Mesendoderm (in vitro differentiated cells): ENCODE results near the gene CCDC88A.

ENCODE experiments used
- DNase-seq: peaks from one replicate; pipeline ENCODE4 v3.0.0; 2013
- H2AK5ac ChIP-seq: 2 replicates; pipeline ENCODE4 v1.6.1; 2013; ENCODE audit warnings: low read length, inconsistent platforms
- H2BK120ac ChIP-seq: 2 replicates; pipeline ENCODE4 v1.6.1; 2013; ENCODE audit warnings: low read depth, mild to moderate bottlenecking, low read length, moderate library complexity, mixed read lengths
- H2BK15ac ChIP-seq: replicated peaks from 2 replicates; pipeline ENCODE4 v1.6.1; 2013; ENCODE audit warnings: low read depth, mild to moderate bottlenecking, moderate library complexity
- H2BK5ac ChIP-seq: 2 replicates; pipeline ENCODE4 v1.6.1; 2013; ENCODE audit warnings: low read length, inconsistent platforms
- H3K18ac ChIP-seq: 2 replicates; pipeline ENCODE4 v1.6.1; 2013; ENCODE audit warnings: mild to moderate bottlenecking, low read length, mixed read lengths
- H3K23ac ChIP-seq: one replicate; pipeline ENCODE4 v1.6.1; 2013; ENCODE audit warnings: low read length
- H3K27ac ChIP-seq: 2 replicates; pipeline ENCODE4 v1.5.1; 2013; ENCODE audit warnings: low read depth, mild to moderate bottlenecking, inconsistent platforms, low read length, moderate library complexity
- H3K27me3 ChIP-seq: 2 replicates; pipeline ENCODE4 v1.6.1; 2013; ENCODE audit warnings: low read length, control low read depth, mild to moderate bottlenecking, inconsistent platforms; ENCODE audit not compliant: insufficient read depth, poor library complexity
- H3K36me3 ChIP-seq: 2 replicates; pipeline ENCODE4 v1.6.1; 2013; ENCODE audit warnings: low read length, inconsistent platforms; ENCODE audit not compliant: control insufficient read depth, insufficient read depth
- H3K4ac ChIP-seq: one replicate; pipeline ENCODE4 v1.6.1; 2013; ENCODE audit warnings: low read depth, mild to moderate bottlenecking, low read length, moderate library complexity
- H3K4me1 ChIP-seq: 2 replicates; pipeline ENCODE4 v1.6.1; 2013; ENCODE audit warnings: low read depth, low read length, inconsistent platforms; ENCODE audit not compliant: control insufficient read depth
- H3K4me2 ChIP-seq: 2 replicates; pipeline ENCODE4 v1.6.1; 2013; ENCODE audit warnings: low read length
- H3K4me3 ChIP-seq: 2 replicates; pipeline ENCODE4 v1.5.1; 2013; ENCODE audit warnings: mild to moderate bottlenecking, low read length
- H3K56ac ChIP-seq: one replicate; pipeline ENCODE4 v1.6.1; 2013; ENCODE audit warnings: low read length
- H3K79me1 ChIP-seq: 2 replicates; pipeline ENCODE4 v1.6.1; 2013; ENCODE audit warnings: low read length, inconsistent platforms
- H3K79me2 ChIP-seq: 2 replicates; pipeline ENCODE4 v1.6.1; 2013; ENCODE audit warnings: mild to moderate bottlenecking, low read length; ENCODE audit not compliant: control insufficient read depth, insufficient read depth
- H3K9ac ChIP-seq: 2 replicates; pipeline ENCODE4 v1.6.1; 2013; ENCODE audit warnings: low read length, inconsistent platforms
- H4K5ac ChIP-seq: one replicate; pipeline ENCODE4 v1.6.1; 2013; ENCODE audit warnings: low read length
- H4K8ac ChIP-seq: one replicate; pipeline ENCODE4 v1.6.1; 2013; ENCODE audit warnings: low read depth, mild to moderate bottlenecking, control low read depth, low read length, moderate library complexity
- WGBS: extraction: QIAGEN DNeasy Blood & Tissue Kit; methylation state at CpG from one replicate; pipeline ENCODE4 v1.1.7; 2013; ENCODE audit warnings: low lambda C conversion rate, missing lambda C conversion rate; ENCODE audit not compliant: insufficient coverage; ENCODE audit errors: extremely low coverage; 5-methylcytosine and 5-hydroxymethylcytosine counted together

Gene CCDC88A

DNA sequence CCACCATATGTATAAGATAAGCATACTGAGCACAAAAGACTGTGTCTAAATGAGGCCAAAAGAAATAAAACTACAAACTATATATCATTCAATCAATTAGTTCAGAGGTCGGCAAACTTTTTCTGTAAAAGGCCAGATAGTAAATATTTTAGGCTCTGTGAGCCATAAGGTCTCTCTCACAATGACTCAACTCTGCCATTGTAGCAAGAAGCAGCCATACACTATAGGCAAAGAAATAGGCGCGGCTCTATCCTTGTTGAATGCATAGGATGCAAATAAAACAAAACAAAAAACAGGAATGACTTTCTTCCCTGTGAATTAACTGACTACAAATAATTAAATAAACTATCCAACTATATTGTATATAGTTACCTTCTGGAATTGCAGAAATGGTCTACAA is 8.6 kb upstream of the CCDC88A start:
- H3K18ac ChIP-seq: no peak overlapping the region
- H3K79me2 ChIP-seq: no peaks in the 10 kb centered on the region
- no peak overlapping the region for H3K4me2 ChIP-seq
- H2BK15ac ChIP-seq: no peak overlapping the region
- no peak overlapping the region for H3K27ac ChIP-seq
- no peak overlapping the region for H3K4ac ChIP-seq
- H3K4me3 ChIP-seq: no peak overlapping the region
- no peak overlapping the region for H3K56ac ChIP-seq
- no peak overlapping the region for H4K8ac ChIP-seq
- H3K27me3 ChIP-seq: no peaks in the 10 kb centered on the region
- no peak overlapping the region for H3K23ac ChIP-seq
- no peak overlapping the region for H4K5ac ChIP-seq
- no peak overlapping the region for H3K9ac ChIP-seq
- H2BK120ac ChIP-seq: no peak overlapping the region
- H2AK5ac ChIP-seq: no peak overlapping the region
- H3K79me1 ChIP-seq: no peaks in the 10 kb centered on the region
- no CpG with 5 or more reads among the region's 3 CpGs for WGBS
- DNase-seq: no peak
- no peaks in the 10 kb centered on the region for H3K4me1 ChIP-seq
- no peak overlapping the region for H2BK5ac ChIP-seq
- no peaks in the 10 kb centered on the region for H3K36me3 ChIP-seq

DNA sequence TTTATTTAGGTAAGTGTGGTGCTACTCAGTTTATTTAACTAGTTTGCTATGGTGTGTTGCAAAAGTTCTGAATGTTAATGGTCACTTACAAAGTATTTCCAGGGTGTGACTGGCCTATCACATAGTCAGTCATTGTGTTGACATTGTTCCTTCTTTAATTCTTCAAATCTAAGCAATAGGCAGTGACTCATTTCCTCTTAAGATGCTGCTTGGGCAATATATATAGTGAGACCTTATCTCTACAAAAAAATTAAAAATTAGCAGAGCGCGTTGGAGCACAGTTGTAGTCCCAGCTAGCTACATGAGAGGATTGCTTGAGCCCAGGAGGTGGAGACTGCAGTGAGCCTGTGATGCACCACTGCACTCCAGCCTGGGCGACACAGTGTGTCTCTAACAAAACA is 5.8 kb upstream of the CCDC88A start:
- Histone ChIP-seq H3K27me3 (no peaks in the 10 kb centered on the region), H3K79me2 (no peaks in the 10 kb centered on the region), H2BK5ac (no peak overlapping the region), H3K56ac (no peak overlapping the region), H3K27ac (no peak overlapping the region), H3K18ac (no peak overlapping the region), H3K4me3 (no peak overlapping the region), H3K79me1 (no peaks in the 10 kb centered on the region), H3K36me3 (no peaks in the 10 kb centered on the region), H3K4me1 (peaks cover 1% of the 10 kb centered on the region), H3K9ac (no peak overlapping the region), H4K8ac (no peak overlapping the region), H4K5ac (no peak overlapping the region), H3K23ac (no peak overlapping the region), H2BK120ac (no peak overlapping the region), H2AK5ac (no peak overlapping the region), H2BK15ac (no peak overlapping the region), H3K4me2 (no peak overlapping the region), H3K4ac (no peak overlapping the region)
- no peak for DNase-seq
- WGBS: no CpG with 5 or more reads among the region's 3 CpGs

DNA sequence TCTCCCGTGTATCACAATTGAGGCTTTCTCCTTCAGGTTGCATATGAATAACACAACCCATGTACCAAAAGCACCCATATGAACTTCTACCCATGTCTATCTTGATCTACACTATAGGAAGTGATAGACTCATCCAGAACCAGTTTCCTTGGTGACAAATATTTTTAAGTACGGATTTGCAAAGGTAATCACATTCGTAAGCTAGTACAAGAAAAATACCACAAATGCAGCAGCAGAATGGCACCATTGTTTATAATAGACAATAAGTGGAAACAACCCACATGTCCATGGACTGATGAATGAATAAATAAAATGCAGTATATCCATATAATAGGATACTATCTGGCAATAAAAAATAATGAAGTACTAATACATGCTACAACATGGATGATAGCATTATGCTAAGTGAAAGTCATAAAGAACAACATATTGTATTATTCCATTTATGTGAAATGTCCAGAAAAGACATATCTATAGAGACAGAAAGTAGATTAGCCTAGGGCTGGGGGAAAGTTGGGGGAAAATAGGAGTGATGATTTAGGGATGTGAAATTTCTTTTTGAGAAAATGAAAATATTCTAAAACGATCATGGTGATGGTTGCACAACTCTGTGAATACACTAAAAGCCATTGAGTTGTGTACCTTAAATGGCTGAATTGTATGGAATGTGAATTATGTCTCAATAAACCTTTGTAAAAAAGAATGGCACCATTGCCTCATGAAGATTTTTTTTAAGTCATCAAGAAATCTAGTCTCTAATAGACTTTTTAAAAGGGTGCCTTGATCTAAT is 3.4 kb upstream of the CCDC88A start:
- no peaks in the 10 kb centered on the region for H3K79me1 ChIP-seq
- H3K27ac ChIP-seq: no peak overlapping the region
- no peaks in the 10 kb centered on the region for H3K36me3 ChIP-seq
- no peak overlapping the region for H4K8ac ChIP-seq
- H2BK5ac ChIP-seq: no peak overlapping the region
- H3K4me1 ChIP-seq: peaks cover 2% of the 10 kb centered on the region
- H3K56ac ChIP-seq: no peak overlapping the region
- no peak overlapping the region for H4K5ac ChIP-seq
- no peaks in the 10 kb centered on the region for H3K27me3 ChIP-seq
- no peak overlapping the region for H3K4ac ChIP-seq
- no peak overlapping the region for H2BK120ac ChIP-seq
- no peak overlapping the region for H2BK15ac ChIP-seq
- no peak overlapping the region for H2AK5ac ChIP-seq
- H3K18ac ChIP-seq: no peak overlapping the region
- no peak overlapping the region for H3K4me3 ChIP-seq
- WGBS: no CpG with 5 or more reads among the region's 4 CpGs
- peaks cover 2% of the 10 kb centered on the region for H3K79me2 ChIP-seq
- DNase-seq: no peak
- H3K4me2 ChIP-seq: no peak overlapping the region
- H3K9ac ChIP-seq: no peak overlapping the region
- H3K23ac ChIP-seq: no peak overlapping the region

DNA sequence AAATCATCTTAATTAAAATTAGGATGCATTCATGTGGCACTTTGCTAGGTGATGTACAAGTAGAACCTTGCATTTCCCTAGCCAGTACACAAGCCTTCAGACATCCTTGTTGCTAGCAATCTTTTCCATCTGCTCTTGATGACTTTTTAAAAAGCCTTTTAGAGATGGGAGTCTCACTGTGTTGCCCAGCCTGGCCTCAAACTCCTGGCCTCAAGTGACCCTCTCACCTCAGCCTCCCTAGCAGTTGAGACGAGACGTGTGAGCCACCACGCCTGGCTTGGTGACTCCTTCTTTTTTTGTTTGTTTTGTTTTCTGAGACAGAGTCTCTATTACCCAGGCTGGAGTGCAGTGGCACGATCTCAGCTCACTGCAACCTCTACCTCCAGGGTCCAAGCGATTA is 1.7 kb upstream of the CCDC88A start:
- no peak overlapping the region for H3K23ac ChIP-seq
- no peak overlapping the region for H3K56ac ChIP-seq
- H2AK5ac ChIP-seq: no peak overlapping the region
- no peak overlapping the region for H3K9ac ChIP-seq
- H3K4me3 ChIP-seq: no peak overlapping the region
- H2BK120ac ChIP-seq: no peak overlapping the region
- no CpG with 5 or more reads among the region's 5 CpGs for WGBS
- H3K27me3 ChIP-seq: no peaks in the 10 kb centered on the region
- no peak overlapping the region for H3K4ac ChIP-seq
- H4K8ac ChIP-seq: no peak overlapping the region
- peaks cover 2% of the 10 kb centered on the region for H3K79me2 ChIP-seq
- peaks cover 2% of the 10 kb centered on the region for H3K4me1 ChIP-seq
- H3K27ac ChIP-seq: no peak overlapping the region
- DNase-seq: no peak
- H3K79me1 ChIP-seq: no peaks in the 10 kb centered on the region
- H3K4me2 ChIP-seq: no peak overlapping the region
- H3K18ac ChIP-seq: no peak overlapping the region
- H2BK15ac ChIP-seq: no peak overlapping the region
- H4K5ac ChIP-seq: no peak overlapping the region
- H2BK5ac ChIP-seq: no peak overlapping the region
- no peaks in the 10 kb centered on the region for H3K36me3 ChIP-seq

DNA sequence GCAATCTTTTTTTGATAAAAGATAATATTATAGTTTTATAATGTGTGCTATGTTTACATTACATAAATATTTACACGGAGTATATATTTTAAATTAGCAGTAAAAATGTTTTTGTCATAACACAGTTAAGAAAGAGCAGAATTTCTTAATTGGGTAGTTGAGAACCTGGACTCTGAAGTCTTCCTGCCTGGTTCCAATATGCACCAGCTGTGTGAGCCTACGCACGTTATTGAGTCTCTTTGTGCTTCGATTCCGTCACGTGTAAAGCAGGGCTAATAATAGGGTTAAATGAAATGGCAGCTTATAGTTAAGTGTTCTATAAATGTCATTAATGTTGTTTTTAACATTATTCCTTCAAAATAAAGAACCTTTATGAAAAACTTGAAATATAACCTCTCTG is 1.2 kb upstream of the CCDC88A start:
- H3K4me3 ChIP-seq: no peak overlapping the region
- DNase-seq: no peak
- H3K27ac ChIP-seq: no peak overlapping the region

DNA sequence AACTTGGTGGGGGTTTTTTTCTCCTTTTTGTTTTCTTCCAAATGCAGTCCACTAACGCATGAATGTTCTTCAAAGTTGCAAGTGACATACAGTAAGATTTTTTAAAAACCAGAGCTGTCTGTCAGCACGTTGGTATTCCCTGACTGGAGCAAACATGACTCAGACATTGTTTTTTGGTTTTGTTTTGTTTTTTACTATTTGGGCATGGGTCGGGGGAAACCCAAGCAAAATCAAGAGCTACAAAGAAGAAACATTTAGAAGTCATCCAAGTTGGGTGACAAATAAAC is 726 bp upstream of the CCDC88A start:
- H4K5ac ChIP-seq: no peak overlapping the region
- no peaks in the 10 kb centered on the region for H3K36me3 ChIP-seq
- peak overlapping the region; percentile 87 for H3K9ac ChIP-seq
- H2BK5ac ChIP-seq: no peak overlapping the region
- H3K56ac ChIP-seq: peak overlapping the region; percentile 89
- H3K4me2 ChIP-seq: peak overlapping the region; percentile 75
- H3K27me3 ChIP-seq: no peaks in the 10 kb centered on the region
- no peak overlapping the region for H3K27ac ChIP-seq
- H3K79me1 ChIP-seq: peaks cover 2% of the 10 kb centered on the region
- H4K8ac ChIP-seq: no peak overlapping the region
- no CpG with 5 or more reads among the region's 3 CpGs for WGBS
- peaks cover 2% of the 10 kb centered on the region for H3K4me1 ChIP-seq
- no peak overlapping the region for H3K18ac ChIP-seq
- no peak overlapping the region for H3K4ac ChIP-seq
- H3K4me3 ChIP-seq: peak overlapping the region; percentile 66
- no peak overlapping the region for H2BK15ac ChIP-seq
- H3K23ac ChIP-seq: no peak overlapping the region
- DNase-seq: no peak
- H2BK120ac ChIP-seq: no peak overlapping the region
- H3K79me2 ChIP-seq: peaks cover 4% of the 10 kb centered on the region
- no peak overlapping the region for H2AK5ac ChIP-seq

More for the DNA sequence above, 1.2 kb upstream of the CCDC88A start:
- no peak overlapping the region for H4K5ac ChIP-seq
- no peak overlapping the region for H2BK120ac ChIP-seq
- no peak overlapping the region for H2BK15ac ChIP-seq
- no peak overlapping the region for H3K4me2 ChIP-seq
- no peaks in the 10 kb centered on the region for H3K27me3 ChIP-seq
- 100% methylated on average over 1 of the region's 6 CpGs for WGBS
- H3K9ac ChIP-seq: no peak overlapping the region
- H3K79me2 ChIP-seq: peaks cover 2% of the 10 kb centered on the region
- H2AK5ac ChIP-seq: no peak overlapping the region
- H3K18ac ChIP-seq: no peak overlapping the region
- H3K23ac ChIP-seq: no peak overlapping the region
- no peaks in the 10 kb centered on the region for H3K79me1 ChIP-seq
- H3K56ac ChIP-seq: no peak overlapping the region
- H3K4me1 ChIP-seq: peaks cover 2% of the 10 kb centered on the region
- H3K4ac ChIP-seq: no peak overlapping the region
- H3K36me3 ChIP-seq: no peaks in the 10 kb centered on the region
- H4K8ac ChIP-seq: no peak overlapping the region
- no peak overlapping the region for H2BK5ac ChIP-seq
